ENCODE measurements around the gene PYDC1. TPM values are rescaled to one million over a fixed set of nuclear protein-coding genes. Genes with fewer than 3 reads are reported as not detected.

PYDC1 gene
- total RNA-seq: not detected in 2 replicates

DNA sequence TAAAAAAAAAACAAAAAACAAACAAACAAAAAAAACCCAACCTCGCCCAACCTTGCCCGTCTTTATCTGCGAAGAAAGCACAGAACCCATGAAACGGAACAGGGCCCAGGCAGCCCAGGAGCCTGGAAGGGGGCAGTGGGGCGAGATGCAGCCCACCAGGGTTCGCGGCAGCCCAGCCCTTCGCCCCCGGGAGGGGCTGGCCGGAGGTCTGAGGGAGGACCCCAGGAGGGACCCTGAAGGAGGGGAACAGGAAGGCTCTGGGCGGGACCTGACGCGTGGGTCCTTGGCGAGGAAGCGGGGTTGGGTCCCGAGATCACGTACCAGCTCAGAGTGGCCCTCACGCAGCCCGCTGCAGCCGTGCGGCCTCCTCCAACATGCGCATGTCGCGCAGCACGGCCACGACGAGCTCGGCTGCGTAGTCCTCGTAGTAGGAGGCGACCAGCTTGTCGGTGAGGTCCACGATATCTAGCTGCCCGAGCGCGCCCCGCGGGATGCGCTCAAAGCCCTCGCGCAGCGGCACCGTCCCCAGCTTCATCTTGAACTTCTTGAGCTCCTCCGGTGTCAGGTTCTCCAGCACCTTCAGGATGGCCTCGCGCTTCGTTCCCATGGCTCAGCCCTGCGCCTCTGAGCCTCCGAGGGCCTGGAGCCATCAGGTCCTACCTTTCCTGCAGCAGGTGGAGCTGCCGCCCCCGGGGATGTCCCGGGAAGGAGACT lies at the start of gene PYDC1:
PYDC1 (minus strand) TSS at position 714 of the 714 bp plus-strand sequence; CDS start at position 607, 107 bp downstream.

DNA sequence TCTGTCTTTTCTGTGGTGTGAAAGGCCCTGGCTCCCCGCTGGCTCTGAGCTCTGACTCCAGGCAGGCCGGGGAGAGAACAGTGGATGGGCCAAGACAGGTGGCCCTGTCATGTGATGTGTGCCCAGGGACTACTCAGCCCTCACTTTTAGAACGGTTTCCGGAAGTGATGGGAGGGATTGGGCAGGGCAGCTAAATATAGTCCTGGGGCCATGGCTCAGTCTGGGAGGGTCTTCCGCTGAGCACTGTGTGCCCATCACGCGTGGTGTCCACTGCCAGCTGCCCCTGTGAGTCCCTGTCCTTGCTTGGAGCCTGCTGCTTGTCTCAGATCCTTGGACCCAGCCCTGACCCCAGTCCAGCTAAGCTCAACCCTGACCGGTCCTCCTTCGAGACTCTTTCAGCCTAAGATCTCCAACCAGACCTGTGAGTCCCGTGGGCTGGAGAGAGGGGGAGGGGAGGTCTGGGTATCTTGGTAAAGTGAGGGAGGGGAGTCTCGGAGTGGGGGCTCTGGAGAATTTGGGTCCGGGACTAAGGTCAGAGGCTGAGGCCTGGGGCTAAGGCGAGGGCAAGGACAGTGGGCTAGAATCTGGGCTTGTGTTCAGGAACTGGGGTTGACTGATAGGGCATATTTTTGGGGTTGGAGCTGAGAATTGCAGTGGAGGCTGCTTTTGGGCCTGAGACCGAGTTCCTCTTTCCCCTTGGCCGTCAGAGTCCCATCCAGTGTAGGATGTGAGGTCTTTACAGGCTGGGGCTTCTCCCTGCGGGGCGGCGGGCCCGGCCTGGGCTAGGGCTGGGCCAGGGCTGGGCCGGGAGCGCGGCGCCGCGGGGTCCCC lies 2.8 kb downstream of the PYDC1 start, which contains the start of gene TRIM72:
TRIM72 (plus strand) TSS at position 243 of the 831 bp plus-strand sequence. CDS start 620 bp downstream, outside the sequence.

DNA sequence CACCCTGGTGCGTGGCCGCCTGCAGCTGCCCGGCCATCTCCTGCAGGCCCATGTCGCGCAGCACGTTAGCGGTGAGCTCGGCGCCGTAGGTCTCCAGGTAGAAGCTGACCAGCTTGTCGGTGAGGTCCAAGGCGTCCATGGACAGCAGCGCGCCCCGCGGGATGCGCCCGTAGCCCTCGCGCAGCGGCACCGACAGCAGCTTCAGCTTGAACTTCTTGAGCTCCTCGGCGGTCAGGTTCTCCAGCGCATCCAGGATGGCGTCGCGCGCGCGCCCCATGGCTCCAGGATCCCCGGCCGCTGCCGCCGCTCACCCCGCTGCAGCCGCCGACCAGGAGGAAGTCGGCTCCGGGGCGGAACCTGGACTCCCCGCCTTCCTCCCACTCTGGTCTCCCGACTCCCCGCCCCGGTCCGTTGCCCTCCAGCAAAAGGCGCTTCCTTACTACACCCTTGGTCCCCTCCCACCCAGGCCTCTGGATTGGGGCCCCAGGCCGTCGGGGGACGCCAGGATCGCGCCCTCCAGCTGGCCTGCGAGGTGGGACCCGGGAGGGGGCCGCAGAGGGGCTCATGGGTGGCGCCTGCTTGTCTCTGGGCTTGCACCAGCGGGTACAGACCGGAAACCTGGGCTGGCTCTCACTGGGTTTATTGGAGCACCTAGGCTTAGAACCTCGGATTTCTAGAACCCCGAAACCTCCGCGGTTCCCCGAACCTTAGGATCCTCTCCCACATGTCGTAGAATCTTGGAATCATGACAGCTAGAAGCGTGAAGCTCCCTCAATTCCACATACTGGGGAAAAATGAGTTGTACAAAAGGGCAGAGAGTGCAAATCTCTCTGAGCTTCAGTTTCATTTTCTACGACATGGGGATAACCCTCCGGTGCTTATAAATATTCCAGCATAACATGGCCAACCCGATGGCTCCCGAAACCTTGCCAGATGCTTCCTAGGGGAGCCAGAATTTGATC lies 14.2 kb downstream of the PYDC1 start, which contains the start of gene PYCARD:
PYCARD (minus strand) TSS at position 347 of the 962 bp plus-strand sequence; CDS start at position 277, 70 bp downstream.

DNA sequence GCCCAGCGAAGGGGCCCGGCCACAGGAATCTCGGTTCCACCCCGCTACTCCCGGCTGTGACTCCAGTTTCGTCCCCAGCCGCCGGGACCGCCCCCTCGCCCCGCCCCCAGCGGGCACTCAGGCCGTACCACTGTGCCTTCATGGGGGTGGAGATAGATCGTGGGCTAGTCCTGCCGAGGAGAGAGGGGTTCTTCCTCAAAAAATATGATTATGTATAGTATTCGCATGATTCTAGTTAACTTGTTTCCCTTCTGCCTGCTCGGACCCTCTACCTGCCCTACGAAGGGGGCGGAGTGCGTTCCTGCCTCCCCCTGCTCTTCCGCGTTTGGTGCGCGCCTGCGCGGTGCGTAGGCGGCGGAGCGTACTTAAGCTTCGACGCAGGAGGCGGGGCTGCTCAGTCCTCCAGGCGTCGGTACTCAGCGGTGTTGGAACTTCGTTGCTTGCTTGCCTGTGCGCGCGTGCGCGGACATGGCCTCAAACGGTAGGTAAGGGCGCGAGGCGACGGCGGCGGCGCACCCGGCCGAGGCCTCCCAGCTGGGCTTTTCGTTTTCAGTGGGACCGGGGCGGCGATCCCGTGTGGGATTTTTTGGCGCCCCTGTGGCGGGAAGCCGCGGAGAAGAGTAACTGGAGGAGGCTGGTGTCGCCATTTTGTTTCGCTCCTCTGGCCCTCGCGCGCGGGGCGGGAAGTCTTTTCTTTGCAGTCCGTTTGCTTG lies 37.0 kb downstream of the PYDC1 start, which contains the start of gene FUS:
FUS (plus strand) TSS at position 393 of the 713 bp plus-strand sequence; CDS start at position 469, 76 bp downstream.

Other genes starting within 250 kb of the PYDC1 start
- 11.1 and 11.7 TPM in 2 replicates for gene HSD3B7, start 231.9 kb downstream of the PYDC1 start, total RNA-seq
- 0.25 and 0.29 TPM in 2 replicates for gene STX1B, start 206.5 kb downstream of the PYDC1 start, total RNA-seq
- gene STX4, start 183.6 kb downstream of the PYDC1 start, total RNA-seq: 19.0 and 25.1 TPM in 2 replicates
- 9.8 and 14.4 TPM in 2 replicates for gene ZNF668, start 142.9 kb downstream of the PYDC1 start, total RNA-seq
- gene ZNF646, start 142.7 kb downstream of the PYDC1 start, total RNA-seq: 8.0 and 10.5 TPM in 2 replicates
- 1.2 and 3.2 TPM in 2 replicates for gene PRSS53, start 128.2 kb downstream of the PYDC1 start, total RNA-seq
- gene VKORC1, start 122.3 kb downstream of the PYDC1 start, total RNA-seq: 309 and 356 TPM in 2 replicates
- gene BCKDK, start 108.7 kb downstream of the PYDC1 start, total RNA-seq: 55.5 and 66.1 TPM in 2 replicates
- 21.0 and 22.6 TPM in 2 replicates for gene KAT8, start 99.5 kb downstream of the PYDC1 start, total RNA-seq
- not detected in 2 replicates for gene PRSS8, start 81.4 kb downstream of the PYDC1 start, total RNA-seq
- gene PRSS36, start 67.1 kb downstream of the PYDC1 start, total RNA-seq: 0.20 TPM in 1 of 2 replicates, not detected in the other
- gene FUS, start 37.0 kb downstream of the PYDC1 start, total RNA-seq: 27.4 and 29.6 TPM in 2 replicates
- gene PYCARD, start 14.4 kb downstream of the PYDC1 start, total RNA-seq: 42.4 and 48.0 TPM in 2 replicates
- not detected in 2 replicates for gene TRIM72, start 3.0 kb downstream of the PYDC1 start, total RNA-seq
- not detected in 2 replicates for gene ITGAM, start 42.8 kb upstream of the PYDC1 start, total RNA-seq
- 0.12 TPM in 1 of 2 replicates, not detected in the other for gene ITGAX, start 138.0 kb upstream of the PYDC1 start, total RNA-seq
- gene ITGAD, start 176.2 kb upstream of the PYDC1 start, total RNA-seq: not detected in 2 replicates
- gene COX6A2, start 211.2 kb upstream of the PYDC1 start, total RNA-seq: not detected in 2 replicates
- 5.7 and 7.2 TPM in 2 replicates for gene ZNF843, start 225.7 kb upstream of the PYDC1 start, total RNA-seq
- gene ARMC5, start 242.4 kb upstream of the PYDC1 start, total RNA-seq: 10.3 and 12.0 TPM in 2 replicates

All from cardiac ventricle fibroblast (primary cell).